RCC 7860 (cell line): ENCODE measurements around the gene CCDC194.
"Not testable (repeated sequence)": the region's sequence is repeated elsewhere in the genome, so short reads cannot be mapped to it uniquely, and the experiment has no call there.

Experiments
- DNase-seq: peaks from one replicate; pipeline ENCODE4 v3.0.0-alpha.2; 2015; ENCODE audit warnings: low spot score
- FAIRE-seq: peaks from 2 replicates; lab custom pipeline; 2012; peaks lifted over from hg19 to GRCh38; lab: Jason Lieb, UNC

The CCDC194 gene

DNA sequence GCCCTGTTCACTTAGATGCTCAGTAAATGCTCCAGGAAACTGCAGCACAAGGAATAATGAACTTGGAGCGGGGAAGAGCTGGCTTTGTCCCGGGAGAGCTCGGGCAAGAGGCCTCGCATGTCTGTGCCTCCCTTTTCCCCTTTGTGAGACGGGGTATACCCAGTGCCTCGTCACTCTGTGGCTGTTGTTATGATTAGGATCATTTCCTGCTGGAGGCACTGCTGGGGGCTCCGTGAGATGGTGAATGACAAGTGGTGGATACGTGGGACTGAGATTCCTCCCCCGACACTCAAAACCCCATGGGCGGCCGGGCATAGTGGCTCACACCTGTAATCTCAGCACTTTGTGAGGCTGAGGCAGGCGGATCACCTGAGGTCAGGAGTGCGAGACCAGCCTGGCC, 15.7 kb downstream of the CCDC194 start:
- FAIRE-seq (no peak), DNase-seq (no peak)

DNA sequence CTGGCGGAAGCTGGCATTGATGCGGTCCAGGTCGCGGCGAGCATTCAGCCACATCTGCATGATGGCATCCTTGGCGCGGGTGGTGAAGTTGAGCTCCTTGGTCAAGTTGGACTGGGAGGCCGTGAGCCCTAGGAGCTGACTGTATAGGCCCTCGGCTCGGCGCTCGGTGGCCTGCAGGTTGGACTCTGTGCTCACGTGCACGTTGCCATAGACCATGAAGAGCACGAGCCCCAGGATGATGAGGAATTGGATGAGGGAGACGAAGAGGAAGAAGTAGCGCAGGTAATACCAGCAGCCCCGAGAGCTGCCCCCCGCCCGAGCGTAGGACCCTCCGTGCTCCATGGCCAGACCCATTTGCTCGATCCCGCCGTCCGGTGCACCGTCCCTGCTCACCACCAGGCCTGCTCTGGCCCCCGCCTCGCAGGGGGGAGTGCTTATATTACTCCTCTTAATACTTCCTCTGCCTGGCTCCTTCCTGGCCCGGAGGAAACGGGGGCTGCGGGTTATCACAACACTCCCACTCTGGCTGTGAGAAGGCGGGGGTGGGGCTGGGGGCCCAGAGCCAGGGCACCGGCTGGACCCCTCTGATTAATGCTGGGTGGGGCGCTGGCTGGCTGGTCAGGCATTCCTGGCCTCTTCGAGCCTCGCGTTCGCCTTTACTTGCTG, 16.9 kb downstream of the CCDC194 start, which contains the start of gene PLVAP:
Gene PLVAP (minus strand): TSS at position 408 of the 666 bp plus-strand sequence. CDS start 54 bp downstream, at position 354.
- DNase-seq (no peak), FAIRE-seq (no peak)

DNA sequence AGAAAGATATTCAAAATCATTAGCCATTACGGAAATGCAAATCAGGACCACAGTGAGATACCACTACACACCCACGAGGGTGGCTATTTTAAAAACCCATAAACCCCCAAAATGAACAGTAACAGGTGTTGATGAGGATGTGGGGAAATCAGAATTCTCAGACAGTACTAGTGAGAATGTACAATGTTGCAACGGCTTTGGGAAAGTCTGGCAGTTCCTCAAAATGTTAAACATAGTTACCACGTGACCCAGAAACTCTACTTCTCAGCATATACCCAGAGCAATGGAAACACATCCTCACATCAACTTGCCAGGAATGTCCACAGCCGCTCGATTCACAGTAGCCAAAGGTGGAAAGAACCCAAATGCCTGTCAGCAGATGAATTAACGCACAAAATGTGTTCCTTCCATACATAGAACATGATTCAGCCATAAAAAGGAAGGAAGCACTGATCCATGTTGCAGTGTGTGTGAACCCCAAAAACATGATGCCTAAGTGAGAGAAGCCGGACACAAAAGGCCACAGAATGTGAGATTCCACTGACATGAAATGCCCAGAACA, 23.9 kb downstream of the CCDC194 start:
- DNase-seq (no peak), FAIRE-seq (no peak)

DNA sequence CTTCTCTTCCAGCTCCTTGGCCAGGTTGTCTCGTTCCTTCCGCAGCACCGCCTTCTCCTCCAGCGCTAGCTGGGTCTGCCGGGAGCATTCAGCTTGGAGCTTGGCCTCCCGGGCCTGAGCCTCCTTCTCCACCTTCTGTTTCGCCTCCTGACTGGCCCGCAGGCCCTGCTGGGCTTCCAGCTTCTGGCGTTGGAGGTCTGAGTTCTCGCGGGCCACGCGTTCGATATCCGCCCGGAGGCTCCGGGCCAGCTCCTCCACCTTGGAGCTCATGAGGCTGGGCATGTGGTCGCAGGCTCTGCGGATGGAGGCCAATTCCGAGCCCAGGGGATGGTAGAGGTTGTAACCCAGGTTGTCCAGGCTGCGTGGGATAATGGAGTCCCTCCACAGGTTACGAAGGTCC, 28.6 kb downstream of the CCDC194 start:
- no peak for FAIRE-seq
- DNase-seq: no peak

DNA sequence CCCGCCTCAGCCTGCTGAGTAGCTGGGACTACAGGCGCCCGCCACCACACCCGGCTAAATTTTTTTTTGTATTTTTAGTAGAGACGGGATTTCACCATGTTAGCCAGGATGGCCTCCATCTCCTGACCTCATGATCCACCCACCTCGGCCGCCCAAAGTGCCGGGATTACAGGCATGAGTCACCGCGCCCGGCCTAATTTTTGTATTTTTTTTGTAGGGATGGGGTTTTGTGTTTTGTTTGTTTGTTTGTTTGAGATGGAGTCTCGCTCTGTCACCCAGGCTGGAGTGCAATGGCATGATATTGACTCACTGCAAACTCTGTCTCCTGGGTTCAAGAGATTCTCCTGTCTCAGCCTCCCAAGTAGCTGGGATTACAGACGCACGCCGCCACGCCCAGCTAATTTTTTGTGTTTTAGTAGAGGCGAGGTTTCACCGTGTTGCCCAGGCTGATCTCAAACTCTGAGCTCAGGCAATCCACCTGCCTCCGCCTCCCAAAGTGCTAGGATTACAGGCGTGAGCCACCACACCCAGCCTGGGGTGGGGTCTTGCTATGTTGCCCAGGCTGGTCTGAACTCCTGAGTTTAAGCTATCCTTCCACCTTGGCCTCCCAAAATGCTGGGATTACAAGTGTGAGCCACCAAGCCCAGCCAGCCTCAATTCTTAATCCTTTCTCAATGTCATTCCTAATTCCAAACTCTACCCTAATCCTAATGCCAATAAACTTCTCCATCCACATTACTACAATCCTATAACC, 30.0 kb downstream of the CCDC194 start:
- FAIRE-seq, DNase-seq: not testable (repeated sequence)

DNA sequence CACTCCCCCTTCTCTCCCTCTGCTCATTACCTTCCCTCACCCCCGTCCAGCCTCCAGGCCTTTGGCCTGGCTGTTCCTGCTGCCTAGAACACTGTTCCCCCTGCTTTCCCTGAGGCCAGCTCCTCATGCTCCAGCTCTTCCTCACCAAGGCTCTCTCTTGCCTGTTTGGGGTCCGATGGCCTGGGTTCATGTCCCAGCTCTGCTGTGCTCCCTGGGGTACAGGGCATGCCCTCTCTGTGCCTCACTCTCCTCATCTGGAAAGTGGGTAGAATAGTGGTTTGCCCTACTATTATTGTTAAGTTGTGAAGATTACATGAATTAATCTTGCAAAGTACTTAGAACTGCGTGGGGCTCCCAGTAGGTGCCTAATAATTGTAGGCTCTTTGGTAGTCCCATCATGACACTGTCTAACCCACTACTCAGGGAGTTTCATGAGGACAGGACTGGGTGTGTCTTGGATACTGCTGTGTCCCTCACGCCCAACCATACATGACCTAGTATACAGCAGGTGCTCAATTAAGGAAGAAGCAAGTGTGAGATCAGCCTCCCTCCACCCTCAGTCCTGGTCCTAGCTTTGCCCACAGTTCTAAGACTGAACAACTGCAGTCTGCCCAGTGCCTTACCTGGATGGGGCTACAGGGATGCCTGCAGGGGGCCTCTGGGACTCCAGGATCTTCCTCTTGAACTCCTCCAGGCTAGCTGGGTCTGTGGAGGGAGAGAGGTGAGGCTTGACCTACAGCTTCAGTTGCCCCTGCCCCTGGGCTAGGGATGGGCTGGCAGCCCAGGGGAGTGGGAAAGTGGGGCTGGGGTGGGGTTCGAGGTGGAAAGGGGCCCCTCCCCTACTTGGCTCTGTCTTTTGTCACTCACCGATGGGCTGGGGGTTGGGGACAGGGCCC, 33.8 kb downstream of the CCDC194 start:
- DNase-seq: no peak
- FAIRE-seq: no peak

DNA sequence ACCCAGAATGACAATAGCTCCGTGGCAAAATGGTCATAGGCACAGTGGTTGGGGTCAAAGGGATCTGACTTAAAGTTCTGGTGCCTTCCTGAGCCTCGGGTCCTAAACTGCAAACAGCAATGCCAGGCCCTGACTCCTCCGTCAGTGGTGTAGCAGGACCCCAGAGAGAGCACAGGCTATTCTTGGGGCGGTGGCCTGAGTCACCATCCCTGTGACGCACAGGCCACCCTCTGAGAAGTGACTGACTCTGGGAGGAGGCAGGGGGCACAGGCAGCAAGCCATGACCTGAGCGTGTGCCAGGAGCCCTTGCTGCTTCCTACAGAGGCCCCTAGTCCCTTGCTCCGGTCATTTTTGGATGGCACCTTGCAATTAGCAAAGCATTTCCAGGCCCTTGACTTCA, 35.6 kb downstream of the CCDC194 start:
- DNase-seq: peak; percentile 57
- no peak for FAIRE-seq

DNA sequence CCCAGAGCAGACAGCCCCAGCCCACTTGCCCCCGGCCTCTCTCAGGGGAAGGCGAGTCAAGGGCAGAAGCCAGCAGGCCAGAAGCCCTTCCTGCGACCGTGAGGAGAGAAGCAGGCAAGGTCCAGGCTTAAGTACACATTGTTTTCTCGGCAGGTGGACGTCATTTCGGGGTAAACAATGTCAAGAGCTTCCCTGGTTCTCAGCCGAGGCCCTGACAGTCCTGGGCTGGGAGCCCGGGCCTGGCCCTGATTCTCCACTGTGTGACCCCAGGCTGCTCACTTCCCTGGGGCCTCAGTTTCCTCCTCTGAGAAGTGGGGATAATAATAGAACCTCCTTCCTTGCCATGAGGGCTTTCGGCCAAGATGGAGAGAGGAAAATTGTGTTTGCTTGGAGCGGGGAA, 36.3 kb downstream of the CCDC194 start:
- DNase-seq: no peak

DNA sequence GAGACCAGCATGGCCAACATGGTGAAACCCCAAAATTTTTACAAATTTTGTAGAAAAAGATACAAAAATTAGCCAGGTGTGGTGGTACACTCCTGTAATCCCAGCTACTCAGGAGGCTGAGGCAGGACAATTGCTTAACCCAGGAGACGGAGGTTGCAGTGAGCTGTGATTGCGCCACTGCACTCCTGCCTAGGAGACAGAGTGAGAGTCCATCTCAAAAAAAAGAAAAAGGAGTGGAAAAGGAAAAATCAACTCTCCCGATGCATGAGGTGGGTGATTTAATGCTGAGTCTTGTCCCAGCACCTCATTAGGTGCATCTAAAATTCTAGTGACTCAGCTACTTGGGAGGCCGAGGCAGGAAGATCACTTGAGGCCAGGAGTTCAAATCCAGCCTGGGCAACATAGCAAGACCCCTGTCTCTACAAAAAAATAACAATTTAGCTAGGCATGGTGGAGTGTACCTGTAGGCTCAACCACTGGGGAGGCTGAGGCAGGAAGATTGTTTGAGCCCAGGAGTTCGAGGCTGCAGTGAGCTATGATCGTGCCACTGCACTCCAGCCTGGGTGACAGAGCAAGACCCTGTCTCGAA, 36.8 kb downstream of the CCDC194 start:
- DNase-seq: no peak
- FAIRE-seq: no peak

More for the DNA sequence above, 36.3 kb downstream of the CCDC194 start:
- no peak for FAIRE-seq

DNA sequence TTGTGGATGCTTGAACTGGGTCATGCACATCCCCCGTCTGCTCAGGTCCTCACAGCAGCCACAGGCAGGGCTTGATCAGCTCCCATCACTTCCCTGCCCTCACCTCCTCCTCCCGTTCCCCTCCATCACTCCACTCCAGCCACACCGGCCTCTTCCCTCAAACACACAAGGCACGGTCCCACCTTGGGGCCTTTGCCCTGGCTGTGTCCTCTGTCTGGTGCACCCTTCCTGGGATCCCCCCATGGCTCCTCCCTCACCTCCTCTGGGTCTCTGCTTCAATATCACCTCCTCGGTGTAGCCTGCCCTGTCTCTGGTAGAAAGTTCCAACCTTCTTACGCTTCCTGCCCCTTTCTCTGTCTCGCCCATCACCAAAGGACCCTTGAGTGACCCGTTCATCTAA, 40.6 kb downstream of the CCDC194 start:
- FAIRE-seq: no peak
- no peak for DNase-seq

DNA sequence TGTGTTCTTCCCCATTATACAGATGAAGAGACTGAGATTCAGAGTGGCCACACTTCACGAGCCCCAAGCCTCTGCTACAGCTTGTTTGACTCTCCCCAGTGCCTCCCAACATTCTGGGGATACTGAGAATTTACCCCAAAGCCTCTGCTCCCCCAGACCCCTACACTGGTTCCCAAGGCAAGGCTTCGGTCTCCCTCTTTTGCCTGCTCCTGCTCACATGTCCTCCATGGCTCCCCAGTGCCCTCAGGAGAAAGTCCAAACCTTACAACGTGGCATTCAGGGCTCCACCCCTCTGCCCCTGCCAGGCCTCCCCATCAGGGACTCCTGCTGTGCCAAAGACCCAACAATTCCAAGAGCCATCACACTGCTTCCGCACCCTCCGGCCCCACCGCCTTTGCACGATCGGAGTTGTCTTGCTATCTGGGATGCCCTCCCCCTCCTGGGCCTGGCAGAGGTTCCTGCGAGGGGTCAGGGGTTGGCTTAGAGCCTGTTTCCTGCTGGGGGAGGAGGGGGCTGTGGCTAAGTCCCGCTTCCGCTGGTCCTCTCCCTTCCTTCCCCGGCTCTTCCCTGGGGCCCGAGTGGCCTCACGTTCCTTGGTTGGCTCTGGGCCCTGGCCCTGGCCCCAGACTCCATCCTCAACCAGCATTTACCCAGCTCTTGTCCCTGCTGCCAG, 41.3 kb downstream of the CCDC194 start:
- DNase-seq (no peak), FAIRE-seq (no peak)

DNA sequence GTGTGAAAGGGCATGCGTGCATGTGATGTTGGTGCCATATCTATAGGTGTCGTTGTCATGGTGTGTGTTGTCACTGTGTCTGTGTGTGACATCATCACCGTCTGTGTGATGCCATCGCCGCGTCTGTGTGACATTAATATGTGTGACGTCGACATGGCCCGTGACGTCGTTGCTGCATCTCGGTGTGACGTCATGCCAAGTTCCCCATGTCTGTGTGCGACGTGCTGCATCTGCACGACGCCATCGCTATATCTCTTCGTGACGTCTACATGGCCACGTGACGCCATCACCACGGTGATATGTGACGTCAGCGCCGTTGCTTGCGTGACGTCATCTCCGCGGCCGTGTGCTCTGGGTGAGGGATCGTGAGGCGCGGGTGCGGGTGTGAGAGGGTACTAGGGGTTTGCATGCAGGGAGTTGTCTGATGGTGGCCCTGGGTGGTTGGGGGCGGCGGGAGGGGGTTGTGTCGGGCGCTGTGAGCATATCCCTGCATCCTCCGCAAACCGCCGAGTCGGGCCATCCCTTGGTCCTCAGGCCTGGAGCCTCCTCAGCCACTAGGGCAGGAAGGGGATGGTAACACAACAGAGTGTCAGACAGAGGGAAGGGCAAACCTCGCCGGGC, 42.1 kb downstream of the CCDC194 start:
- DNase-seq (no peak), FAIRE-seq (no peak)

DNA sequence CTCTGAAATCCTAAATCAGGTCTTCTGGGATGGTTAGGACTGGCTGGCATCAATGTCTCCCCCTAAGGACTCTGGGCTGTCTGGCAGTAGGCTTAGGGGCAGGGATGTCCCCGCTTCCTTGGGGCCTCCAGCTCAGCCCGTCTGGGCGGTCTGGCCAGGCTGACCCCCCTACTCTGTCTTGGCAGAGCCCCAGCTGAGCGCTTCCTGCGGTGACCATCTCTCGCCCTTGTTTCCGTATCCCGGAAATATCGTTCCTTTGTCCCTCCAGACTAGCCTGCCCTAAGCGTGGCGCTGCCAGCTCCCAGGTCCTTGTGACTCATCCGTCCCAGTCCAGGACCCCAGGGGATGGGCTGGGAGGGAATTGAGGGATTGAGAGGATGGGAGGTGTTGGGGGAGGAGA, 45.3 kb downstream of the CCDC194 start:
- DNase-seq: peak; percentile 77
- FAIRE-seq: peak; percentile 46

DNA sequence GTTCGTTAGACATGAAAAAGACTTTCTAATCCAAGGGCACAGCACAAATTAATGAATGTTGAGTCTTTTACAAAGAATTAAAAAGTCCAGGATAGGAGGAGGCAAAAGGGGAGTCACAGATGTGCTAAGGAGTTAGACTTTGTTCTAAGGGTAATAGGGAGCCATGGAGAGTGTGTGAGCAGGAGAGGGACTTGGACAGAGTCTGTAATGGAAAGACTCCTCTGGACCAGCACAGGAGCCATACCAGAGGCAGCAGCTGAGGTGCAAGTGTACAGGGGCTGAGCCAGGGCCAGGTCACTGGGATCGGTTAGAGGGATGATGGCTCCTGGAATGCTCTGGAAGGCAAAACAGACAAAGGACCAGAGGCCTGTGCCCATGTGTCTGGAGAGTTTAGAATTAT, 46.1 kb downstream of the CCDC194 start:
- FAIRE-seq (no peak), DNase-seq (no peak)

DNA sequence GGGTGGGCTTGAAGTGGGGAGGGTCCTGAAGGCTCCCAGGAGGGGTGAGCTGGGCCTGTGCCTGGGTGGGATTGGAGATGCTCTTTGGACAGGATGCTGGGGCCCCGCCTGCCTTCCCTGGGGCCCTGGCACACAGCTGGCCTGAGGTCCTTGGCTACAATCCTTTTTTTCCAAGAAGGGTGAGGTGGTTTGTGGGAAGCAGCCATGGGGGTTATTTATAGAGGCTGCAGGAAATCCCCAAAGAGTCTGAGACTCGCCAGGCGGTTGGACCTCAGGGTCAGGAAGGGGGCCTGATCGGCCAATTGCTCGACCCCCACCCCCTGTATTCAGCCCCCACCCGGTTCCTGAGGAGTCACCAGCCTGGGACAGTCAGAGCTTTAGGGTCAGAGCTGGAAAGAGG, 46.6 kb downstream of the CCDC194 start:
- no peak for FAIRE-seq
- no peak for DNase-seq

DNA sequence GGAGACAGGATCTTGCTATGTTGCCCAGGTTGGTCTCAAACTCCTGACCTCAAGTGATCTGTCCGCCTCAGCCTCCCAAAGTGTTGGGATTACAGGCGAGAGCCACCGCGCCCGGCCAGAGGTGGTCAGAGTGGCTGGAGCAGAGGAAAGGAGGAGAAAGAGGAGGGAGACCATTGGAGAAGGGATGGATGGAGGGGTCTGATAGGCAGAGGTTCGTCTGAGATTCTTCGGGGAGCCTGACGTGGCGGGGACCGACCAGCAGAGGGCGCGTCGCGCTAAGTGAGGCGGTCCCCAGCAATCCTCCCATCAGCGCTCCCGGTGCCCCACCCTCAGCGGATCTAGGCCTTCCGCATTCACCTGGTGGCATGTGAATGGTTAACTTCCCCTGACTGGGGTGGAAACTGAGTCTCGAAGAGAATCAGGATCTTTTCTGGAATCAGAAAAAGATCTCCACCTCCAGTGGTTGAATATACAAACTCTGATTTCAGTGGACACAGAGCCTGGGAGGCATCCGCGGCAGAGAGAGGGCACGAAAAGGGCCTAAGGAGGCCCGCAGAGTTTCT, 47.8 kb downstream of the CCDC194 start:
- DNase-seq: peak; percentile 51
- no peak for FAIRE-seq

DNA sequence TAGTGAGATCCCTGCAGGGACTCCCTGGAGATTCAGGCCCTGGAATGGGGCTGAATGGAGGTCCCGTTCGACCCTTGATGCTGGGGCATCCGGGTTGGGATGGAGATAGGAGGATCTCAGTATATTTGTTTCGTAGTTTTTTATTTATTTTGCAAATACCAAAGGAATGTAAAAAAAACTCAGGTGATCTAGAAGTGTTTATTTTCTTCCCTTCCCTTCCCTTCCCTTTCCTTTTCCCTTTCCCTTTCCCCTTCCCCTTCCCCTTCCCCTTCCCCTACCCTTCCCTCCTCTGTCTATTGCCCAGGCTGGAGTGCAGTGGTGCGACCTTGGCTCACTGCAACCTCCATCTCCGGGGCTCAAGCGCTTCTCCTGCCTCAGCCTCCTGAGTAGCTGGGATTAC, 52.2 kb downstream of the CCDC194 start:
- DNase-seq (no peak), FAIRE-seq (no peak)

DNA sequence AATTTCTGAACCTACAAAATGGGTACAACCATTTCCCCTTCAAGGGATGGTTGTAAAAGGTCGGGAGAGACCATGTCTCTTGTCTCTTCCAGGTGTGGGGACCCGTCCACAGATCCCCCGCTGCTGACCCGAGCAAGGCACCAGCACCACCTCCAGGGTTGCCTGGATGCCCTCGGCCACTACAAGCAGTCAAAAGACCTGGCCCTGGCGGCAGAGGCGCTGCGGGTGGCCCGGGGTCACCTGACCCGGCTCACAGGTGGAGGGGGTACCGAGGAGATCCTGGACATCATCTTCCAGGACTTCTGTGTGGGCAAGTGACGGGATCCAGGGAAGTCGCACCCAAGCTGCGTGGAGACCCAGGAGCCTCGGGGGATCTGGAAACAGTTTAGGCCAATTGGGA, 52.6 kb downstream of the CCDC194 start:
- FAIRE-seq: no peak

DNA sequence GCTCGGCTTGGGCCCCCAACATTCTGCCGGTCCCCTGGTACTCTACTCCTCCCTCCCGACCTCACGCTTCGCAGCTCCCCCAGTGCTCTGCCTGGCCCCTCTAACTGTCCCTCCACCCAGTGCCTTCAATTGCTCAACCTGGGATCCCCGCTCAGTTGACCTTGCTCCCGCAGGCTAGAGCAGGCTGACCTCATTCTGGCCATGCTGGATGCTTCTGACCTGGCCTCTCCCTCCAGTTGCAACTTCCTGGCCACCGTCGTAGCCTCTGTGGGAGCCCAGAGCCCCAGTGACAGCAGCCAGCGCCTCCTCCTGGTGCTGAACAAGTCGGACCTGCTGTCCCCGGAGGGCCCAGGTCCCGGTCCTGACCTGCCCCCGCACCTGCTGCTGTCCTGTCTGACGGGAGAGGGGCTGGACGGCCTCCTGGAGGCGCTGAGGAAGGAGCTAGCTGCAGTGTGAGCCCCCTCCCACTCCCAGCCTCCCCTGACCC, 53.1 kb downstream of the CCDC194 start:
- DNase-seq (no peak), FAIRE-seq (no peak)

More for the DNA sequence above, 52.6 kb downstream of the CCDC194 start:
- no peak for DNase-seq
